Measurements from ENCODE around the gene DENND2D. TPM values are rescaled to one million over a fixed set of nuclear protein-coding genes. Genes with fewer than 3 reads are reported as not detected.

The DENND2D gene
- total RNA-seq, 1 experiment from 2014 or later: 0.11 TPM

GRCh38 chr1:111184663-111185062 lies 15.8 kb downstream of the DENND2D start:
- H3K36me3 Mint-ChIP-seq (ENCODE audit: insufficient read depth in 1 of 3, low read depth in 3 of 3): peaks cover 16 to 55% (median 31%) of the 10 kb centered on the region in 3 experiments; a peak in 6 of 7 replicates
- H3K9me3 ChIP-seq (ENCODE audit: control insufficient read depth, low read depth, low read length): no peaks in the 10 kb centered on the region
- no peaks in the 10 kb centered on the region for H3K79me2 ChIP-seq (ENCODE audit: insufficient read depth, low read length)
- H2BK120ac ChIP-seq (ENCODE audit: low read depth, low read length, poor library complexity, severe bottlenecking): no peak overlapping the region
- H2BK15ac ChIP-seq (ENCODE audit: low read depth, low read length): no peak overlapping the region
- H3K4ac ChIP-seq (ENCODE audit: low read depth, low read length): no peak overlapping the region
- no peak overlapping the region for H3K4me3 Mint-ChIP-seq
- H4K8ac ChIP-seq (replicated peaks; ENCODE audit: insufficient read length, low read depth, low read length): no peak overlapping the region
- no peaks in the 10 kb centered on the region for H3K27me3 Mint-ChIP-seq (ENCODE audit: low read depth)
- no peak overlapping the region for H2BK5ac ChIP-seq (ENCODE audit: insufficient read length, low read length)
- H2BK20ac ChIP-seq (ENCODE audit: low read depth, low read length, poor library complexity, severe bottlenecking): no peak overlapping the region
- no peaks in the 10 kb centered on the region for H3K4me1 ChIP-seq (ENCODE audit: insufficient read depth, low read length)
- H2AFZ ChIP-seq (ENCODE audit: low read length): no peak overlapping the region
- no peak overlapping the region for H3K14ac ChIP-seq (ENCODE audit: insufficient read depth, low read length)
- H3K4me2 ChIP-seq (ENCODE audit: insufficient read depth, insufficient read length, low read length): no peak overlapping the region
- no peak overlapping the region for H3T11ph ChIP-seq (ENCODE audit: low read length)
- TF ChIP-seq CTCF (conservative IDR thresholded peaks at IDR 0.05): no peak
- no peak overlapping the region for H3K23ac ChIP-seq (ENCODE audit: insufficient read length, low read depth, low read length)
- no peaks in the 10 kb centered on the region for H3K4me1 Mint-ChIP-seq
- H4K5ac ChIP-seq (ENCODE audit: insufficient read length, low read depth, low read length): no peak overlapping the region
- DNase-seq: no peak
- no peak overlapping the region for H3K27ac Mint-ChIP-seq
- H4K20me1 ChIP-seq (ENCODE audit: control insufficient read depth, insufficient read depth, insufficient read length): no peaks in the 10 kb centered on the region
- no peak overlapping the region for H2AK5ac ChIP-seq (ENCODE audit: insufficient read length, low read length)
- no peak overlapping the region for H3K56ac ChIP-seq (ENCODE audit: insufficient read length, low read depth, low read length)
- H3K23me2 ChIP-seq (ENCODE audit: insufficient read length, low read depth, low read length, poor library complexity, severe bottlenecking): no peaks in the 10 kb centered on the region
- H3K9me3 Mint-ChIP-seq: no peaks in the 10 kb centered on the region
- no peaks in the 10 kb centered on the region for H3K27me3 ChIP-seq (ENCODE audit: insufficient read depth, low read length)
- H3K79me1 ChIP-seq (ENCODE audit: insufficient read depth, low read depth, low read length, poor library complexity, severe bottlenecking): no peaks in the 10 kb centered on the region
- H3K18ac ChIP-seq (ENCODE audit: insufficient read length, low read depth, low read length): no peak overlapping the region
- no peak overlapping the region for H3K9ac ChIP-seq (ENCODE audit: extremely low read depth, insufficient read length, low read length)
- no peak overlapping the region for H4K91ac ChIP-seq (ENCODE audit: insufficient read length, low read depth, low read length)
- no peak overlapping the region for H2BK12ac ChIP-seq (ENCODE audit: insufficient read length, low read depth, low read length)
- H3K27ac ChIP-seq (ENCODE audit: insufficient read length, low read depth, low read length): no peak overlapping the region

Data from H9 (cell line).